Head of caudate nucleus (tissue), 42 donors: ENCODE measurements around the gene CCL17.

Experiments
- DNase-seq, 42 donors: peaks; one replicate each; pipeline versions ENCODE4 v3.0.0 to v3.0.0-alpha.2; 2020 to 2021; ENCODE audit warnings: mixed read lengths in 7 of 42
- intact Hi-C: fragments of 100-400 bp; cut with DNase I; formaldehyde crosslinking; loops from one replicate; pipeline ENCODE4 v1.15.0; 2022

Gene CCL17

GRCh38 chr16:57403965-57404817, at the start of gene CCL17:
TSS of gene CCL17 (plus strand) at chr16:57404767. CDS start at chr16:57413933, 9,166 bp downstream.
- intact Hi-C loops: no loop called here
- DNase-seq: peak in 1 of 42 donors; percentile 13

GRCh38 chr16:57355898-57356414, 48.6 kb upstream of the CCL17 start:
- peak in 1 of 42 donors; percentile 20 for DNase-seq
- intact Hi-C loops: no loop called here

GRCh38 chr16:57356547-57356946, 48.0 kb upstream of the CCL17 start:
- DNase-seq: peak in 1 of 42 donors; percentile 10
- intact Hi-C loops: no loop called here

GRCh38 chr16:57357330-57358085, 47.1 kb upstream of the CCL17 start:
- peak in 1 of 42 donors; percentile 40 for DNase-seq
- intact Hi-C loops: no loop called here

- intact Hi-C loops: no loop called here
Observed at GRCh38 chr16:57358086-57358420, 46.5 kb upstream of the CCL17 start.

GRCh38 chr16:57358527-57359095, 46.0 kb upstream of the CCL17 start, which contains the start of gene CCL22:
TSS of gene CCL22 (plus strand) at chr16:57358783. CDS start at chr16:57358817, 34 bp downstream.
- intact Hi-C loops: no loop called here
- DNase-seq: peak in 2 of 42 donors; percentile 36 to 53

More at GRCh38 chr16:57358086-57358420, 46.5 kb upstream of the CCL17 start:
- DNase-seq: no peak

- DNase-seq: no peak
- intact Hi-C loops: no loop called here
Observed at GRCh38 chr16:57360321-57360935, 44.1 kb upstream of the CCL17 start.

GRCh38 chr16:57361404-57361803, 43.2 kb upstream of the CCL17 start:
- peak in 2 of 42 donors; percentile 1 to 16 for DNase-seq
- intact Hi-C loops: no loop called here

GRCh38 chr16:57364143-57364542, 40.4 kb upstream of the CCL17 start:
- intact Hi-C loops: no loop called here
- DNase-seq: peak in 1 of 42 donors; percentile 1

- intact Hi-C loops: no loop called here
- peak in 1 of 42 donors; percentile 16 for DNase-seq
Observed at GRCh38 chr16:57366544-57367040, 38.0 kb upstream of the CCL17 start.

GRCh38 chr16:57367116-57367752, 37.3 kb upstream of the CCL17 start:
- intact Hi-C loops: no loop called here
- no peak for DNase-seq

- no peak for DNase-seq
- intact Hi-C loops: loop anchor here (5.0 kb wide), 1 partner anchor 69 kb away; no protein-coding TSS in a partner anchor
Observed at GRCh38 chr16:57371494-57372371, 32.8 kb upstream of the CCL17 start.

- peak; percentile 46 to 94 (median 80) for DNase-seq
- intact Hi-C loops: loop anchor here (5.0 kb wide), 1 partner anchor 70 kb away; no protein-coding TSS in a partner anchor
Observed at GRCh38 chr16:57372372-57373116, 32.0 kb upstream of the CCL17 start, which contains the start of gene CX3CL1. TSS of gene CX3CL1 (plus strand) at chr16:57372490. CDS start at chr16:57372569, 79 bp downstream.

- intact Hi-C loops: loop anchor here (5.0 kb wide), 1 partner anchor 71 kb away; no protein-coding TSS in a partner anchor
Observed at GRCh38 chr16:57373117-57373947, 31.2 kb upstream of the CCL17 start.

GRCh38 chr16:57374067-57374534, 30.5 kb upstream of the CCL17 start:
- intact Hi-C loops: loop anchor here (5.0 kb wide), 1 partner anchor 72 kb away; no protein-coding TSS in a partner anchor
- DNase-seq: peak; percentile 43 to 92 (median 71)

More at GRCh38 chr16:57373117-57373947, 31.2 kb upstream of the CCL17 start:
- DNase-seq: peak in 25 of 42 donors; percentile 18 to 79 (median 49)
